SW480 (cell line): ENCODE results near the gene ATOH8.

Experiments used
- DNase-seq: peaks from one replicate; pipeline ENCODE4 v3.0.0-alpha.2; 2016; ENCODE audit warnings: low spot score

Gene ATOH8

GRCh38 chr2:85770369-85770768 is 16.6 kb downstream of the ATOH8 start:
- no peak for DNase-seq

- DNase-seq = no peak
Observed at GRCh38 chr2:85770786-85771409, 17.1 kb downstream of the ATOH8 start.

GRCh38 chr2:85771486-85771885 is 17.7 kb downstream of the ATOH8 start:
- DNase-seq = no peak

GRCh38 chr2:85772019-85772745 is 18.4 kb downstream of the ATOH8 start:
- DNase-seq = peak; percentile 93

- DNase-seq = no peak
Observed at GRCh38 chr2:85772841-85773491, 19.2 kb downstream of the ATOH8 start.

- DNase-seq = no peak
Observed at GRCh38 chr2:85773692-85774091, 19.9 kb downstream of the ATOH8 start.

GRCh38 chr2:85774126-85774978 is 20.6 kb downstream of the ATOH8 start:
- no peak for DNase-seq

DNA sequence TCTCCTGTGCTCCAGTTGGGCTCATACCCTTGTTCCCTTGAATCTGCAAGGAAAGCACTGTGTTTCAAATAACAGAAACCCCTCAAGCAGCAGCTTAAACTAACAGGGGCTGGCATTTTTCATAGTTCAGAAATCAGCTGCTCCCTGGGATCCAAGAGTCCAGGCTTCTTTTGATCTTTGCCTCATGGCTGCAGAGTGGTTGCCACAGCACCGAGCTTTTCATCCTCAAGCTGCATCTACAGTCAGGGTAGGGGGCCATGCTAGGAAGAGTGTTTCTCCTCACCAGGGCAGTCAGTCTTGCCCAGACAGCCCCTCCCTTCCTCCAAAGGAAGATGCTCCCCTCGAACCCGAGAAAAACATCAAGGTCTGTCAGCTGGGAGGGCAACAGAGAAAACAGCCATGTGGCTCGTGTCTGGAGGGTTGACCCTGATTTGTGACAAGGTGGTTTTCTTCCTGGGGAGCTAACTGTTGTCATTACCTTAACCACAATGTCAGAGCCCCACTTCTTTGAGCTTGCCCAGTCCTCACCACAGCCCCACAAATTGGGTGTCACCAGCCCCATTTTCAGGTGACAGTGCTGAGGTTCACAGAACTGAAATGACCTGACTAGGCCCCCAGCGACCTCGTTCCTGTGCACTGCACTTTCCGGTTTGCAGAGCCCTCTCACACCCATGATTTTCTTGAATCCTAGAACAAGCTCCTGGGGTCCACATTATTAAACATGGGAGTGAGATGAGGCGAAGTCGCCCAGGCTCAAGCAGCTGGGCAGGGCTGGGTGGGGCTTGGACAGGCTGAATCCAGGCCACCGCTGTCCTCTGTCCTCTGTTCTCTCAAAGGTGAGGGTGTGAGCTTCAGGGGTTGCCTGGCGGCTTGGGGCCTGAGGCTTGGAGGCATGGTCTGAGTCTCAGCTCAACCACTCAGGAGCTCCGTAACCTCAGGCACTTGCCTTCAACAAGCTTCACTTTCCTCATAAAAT is 21.9 kb downstream of the ATOH8 start:
- no peak for DNase-seq

- DNase-seq = no peak
Observed at GRCh38 chr2:85776672-85777071, 22.9 kb downstream of the ATOH8 start.

GRCh38 chr2:85777441-85777861 is 23.7 kb downstream of the ATOH8 start:
- DNase-seq = no peak

- no peak for DNase-seq
Observed at GRCh38 chr2:85778646-85779379, 25.0 kb downstream of the ATOH8 start.

GRCh38 chr2:85779641-85780315 is 26.0 kb downstream of the ATOH8 start:
- no peak for DNase-seq

GRCh38 chr2:85780316-85781012 is 26.7 kb downstream of the ATOH8 start:
- no peak for DNase-seq

GRCh38 chr2:85781013-85781332 is 27.2 kb downstream of the ATOH8 start:
- no peak for DNase-seq

- DNase-seq = no peak
Observed at GRCh38 chr2:85783796-85784195, 30.0 kb downstream of the ATOH8 start.

GRCh38 chr2:85784474-85784986 is 30.7 kb downstream of the ATOH8 start:
- DNase-seq = no peak

DNA sequence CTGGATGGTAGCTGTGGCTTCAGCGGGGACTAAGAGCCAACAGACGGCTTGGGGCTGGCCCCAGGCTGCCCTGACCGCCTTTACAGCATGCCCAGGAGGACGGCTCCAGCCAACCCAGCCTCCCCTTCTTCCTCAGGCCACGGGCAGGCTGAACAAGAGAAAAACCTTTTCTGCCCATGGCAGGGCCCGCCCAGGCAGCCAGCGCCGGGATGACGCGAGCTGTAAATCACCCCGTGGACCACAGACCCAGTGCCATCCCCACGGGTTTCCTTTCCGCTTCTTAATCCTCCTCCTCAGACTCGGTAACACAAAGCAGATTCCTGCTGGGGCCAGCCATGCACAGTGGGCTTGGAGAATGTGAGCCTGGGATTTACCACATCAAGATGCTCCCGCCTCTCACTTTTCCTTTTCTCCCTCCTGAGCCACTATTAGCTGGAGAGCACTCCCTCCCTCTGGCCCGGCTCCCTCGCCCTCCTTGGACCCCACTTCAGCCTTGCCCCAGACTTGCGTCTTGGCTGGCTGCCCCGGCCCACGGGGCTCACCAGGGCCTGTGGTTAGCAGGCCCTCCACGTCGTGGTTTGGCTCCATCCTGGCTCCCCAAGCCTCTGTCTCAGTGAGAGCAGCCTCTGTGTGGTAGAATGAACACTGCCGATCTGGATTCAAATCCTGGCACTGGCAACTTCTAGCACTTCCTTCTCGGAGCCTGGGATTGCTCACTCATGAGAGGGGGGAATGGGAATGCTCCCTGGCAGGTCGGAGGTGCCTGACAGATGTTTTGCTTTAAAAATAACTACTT is 31.4 kb downstream of the ATOH8 start:
- DNase-seq = no peak

- no peak for DNase-seq
Observed at GRCh38 chr2:85785871-85786270, 32.1 kb downstream of the ATOH8 start.
